Measurements from ENCODE around the gene ALCAM.
A peak's percentile ranks its signal among the peaks of the same experiment; 100 is the strongest.

The ALCAM gene

DNA sequence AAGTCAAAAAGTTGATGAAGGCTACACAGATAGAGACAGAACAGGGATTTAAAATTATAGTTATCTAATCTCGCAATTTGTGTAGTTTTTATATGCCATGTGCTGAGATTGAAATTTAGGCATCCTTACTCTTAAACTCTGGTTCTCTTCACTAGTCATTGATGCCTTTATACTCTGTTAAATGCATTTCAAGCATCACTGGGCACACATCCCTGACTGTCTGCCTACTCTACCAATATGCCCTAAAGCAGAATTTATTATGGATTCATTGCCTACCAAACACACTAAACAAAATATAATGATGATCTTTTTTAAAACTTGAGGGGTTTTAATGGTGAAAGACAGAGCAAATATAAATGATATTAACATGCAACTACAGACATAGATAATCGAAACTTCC, 10.3 kb upstream of the ALCAM start:
- DNase-seq (ENCODE audit: low read depth, low spot score) = no peak

DNA sequence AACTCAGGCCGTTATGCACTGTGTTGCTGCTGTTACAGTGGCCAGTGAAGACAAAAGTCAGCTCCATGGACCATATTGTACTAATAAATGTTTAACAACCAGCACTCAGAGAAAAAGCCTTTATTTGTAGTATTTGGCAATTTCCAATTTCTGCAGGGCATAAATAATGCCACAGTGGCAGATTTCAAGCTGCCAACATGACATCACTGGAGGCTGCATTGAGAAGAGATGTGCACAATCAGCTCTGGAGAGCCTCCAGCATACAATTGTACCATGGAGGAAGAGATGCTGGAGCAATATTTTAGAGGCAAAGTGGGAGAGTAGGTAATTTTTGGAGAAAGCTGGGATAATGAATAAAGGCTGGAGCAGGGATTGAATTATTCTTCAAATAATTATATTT, 9.7 kb upstream of the ALCAM start:
- no peak for DNase-seq (ENCODE audit: low read depth, low spot score)

DNA sequence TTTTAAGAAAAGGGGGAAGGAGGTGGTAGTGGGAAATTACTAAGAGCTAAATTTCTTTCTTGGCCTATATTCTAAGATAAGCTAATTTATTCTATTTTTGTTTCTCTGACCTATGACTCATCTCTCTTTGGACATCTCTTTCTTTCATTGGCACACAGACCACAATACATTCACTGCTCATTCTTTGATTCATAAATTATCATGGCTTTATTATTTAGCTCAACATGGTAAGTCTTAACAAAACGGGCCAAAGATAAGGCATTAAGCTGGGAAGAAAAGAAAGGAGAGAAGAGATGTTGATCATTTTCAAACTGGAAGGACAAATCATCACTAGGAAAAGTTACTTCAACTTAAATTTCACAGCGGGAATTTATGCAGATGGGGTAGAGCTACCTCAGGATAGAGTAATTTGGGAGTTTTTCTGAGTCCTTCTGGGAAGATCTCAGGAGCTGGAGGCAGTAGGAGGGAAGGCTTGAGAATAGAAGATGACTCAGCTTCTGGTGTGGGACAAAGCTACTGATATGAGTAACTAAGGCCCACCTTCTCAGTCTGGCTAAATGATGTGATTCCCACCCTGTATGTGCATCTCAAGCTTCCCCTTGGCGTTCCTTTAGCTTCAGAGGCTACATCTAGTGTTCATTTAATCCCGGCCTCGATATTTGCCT, 7.5 kb upstream of the ALCAM start:
- no peak for DNase-seq (ENCODE audit: low read depth, low spot score)

DNA sequence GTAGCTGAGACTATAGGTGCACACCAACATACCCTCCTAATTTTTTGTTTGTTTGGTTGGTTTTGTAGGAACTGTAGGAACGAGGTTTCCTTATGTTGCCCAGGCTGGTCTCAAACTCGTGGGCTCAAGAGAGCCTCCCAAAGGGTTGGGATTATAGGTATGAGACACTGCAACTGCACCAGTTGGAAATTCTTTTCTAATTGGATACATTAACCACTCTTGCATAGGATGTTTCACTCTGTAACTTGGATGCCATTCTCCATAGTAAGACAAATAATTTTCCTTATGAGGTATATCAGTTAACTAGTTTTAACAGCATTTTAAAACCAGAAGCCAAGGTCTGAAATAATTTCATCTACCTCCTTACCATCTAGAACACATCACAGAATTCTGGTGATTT, 6.7 kb upstream of the ALCAM start:
- no peak for DNase-seq (ENCODE audit: low read depth, low spot score)

GRCh38 chr3:105362021-105362665, 4.6 kb upstream of the ALCAM start:
- DNase-seq (ENCODE audit: low read depth, low spot score) = no peak

DNA sequence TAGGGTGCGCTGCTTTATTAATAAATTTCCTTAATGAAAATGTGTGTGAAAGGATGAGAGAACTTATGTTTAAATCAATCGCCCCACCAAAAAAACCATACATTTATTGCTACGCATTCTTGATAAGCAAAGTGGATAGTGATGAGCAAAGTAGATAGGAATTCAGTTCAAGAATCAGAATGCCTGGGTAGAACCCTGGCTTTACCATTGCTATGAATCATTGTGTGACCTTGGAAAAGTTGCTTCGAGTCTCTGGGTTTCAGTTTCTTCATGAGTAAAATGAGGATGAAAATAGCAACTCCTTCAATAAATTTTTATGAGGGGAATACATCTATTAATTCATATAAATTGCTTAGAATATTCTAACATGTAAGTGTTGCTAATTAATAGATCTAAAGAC, 2.6 kb upstream of the ALCAM start:
- DNase-seq (ENCODE audit: low read depth, low spot score) = no peak

GRCh38 chr3:105365081-105365390, 1.7 kb upstream of the ALCAM start:
- no peak for DNase-seq (ENCODE audit: low read depth, low spot score)

- DNase-seq (ENCODE audit: low read depth, low spot score) = no peak
Measured at GRCh38 chr3:105365391-105366325, 1.1 kb upstream of the ALCAM start.

- no peak for DNase-seq (ENCODE audit: low read depth, low spot score)
Measured at GRCh38 chr3:105367063-105367405, 325 bp downstream of the ALCAM start.

GRCh38 chr3:105367406-105368213, 901 bp downstream of the ALCAM start:
- peak; percentile 34 for DNase-seq (ENCODE audit: low read depth, low spot score)

- peak; percentile 56 for DNase-seq (ENCODE audit: low read depth, low spot score)
Measured at GRCh38 chr3:105368566-105369499, 2.1 kb downstream of the ALCAM start.

GRCh38 chr3:105369500-105370371, 3.0 kb downstream of the ALCAM start:
- DNase-seq (ENCODE audit: low read depth, low spot score) = peak; percentile 13

DNA sequence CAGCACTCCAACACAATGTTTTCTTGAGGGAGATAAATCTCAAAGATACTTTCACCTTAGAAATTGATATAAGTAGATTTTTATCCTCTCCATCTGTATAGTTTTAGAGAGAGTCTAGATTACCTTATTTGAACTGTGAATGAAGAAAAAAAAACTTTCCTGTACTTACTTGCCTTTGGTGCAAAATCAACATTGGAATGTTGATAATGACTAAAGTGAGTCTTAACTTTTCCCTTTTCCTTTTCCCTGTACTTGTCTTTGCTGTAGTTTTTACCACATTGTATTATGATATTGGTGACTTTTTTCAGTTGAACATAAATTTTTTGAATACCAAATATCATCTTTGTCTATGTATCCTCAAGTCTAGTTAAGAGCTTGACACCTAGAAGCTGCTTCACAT, 6.7 kb downstream of the ALCAM start:
- DNase-seq (ENCODE audit: low read depth, low spot score) = no peak

DNA sequence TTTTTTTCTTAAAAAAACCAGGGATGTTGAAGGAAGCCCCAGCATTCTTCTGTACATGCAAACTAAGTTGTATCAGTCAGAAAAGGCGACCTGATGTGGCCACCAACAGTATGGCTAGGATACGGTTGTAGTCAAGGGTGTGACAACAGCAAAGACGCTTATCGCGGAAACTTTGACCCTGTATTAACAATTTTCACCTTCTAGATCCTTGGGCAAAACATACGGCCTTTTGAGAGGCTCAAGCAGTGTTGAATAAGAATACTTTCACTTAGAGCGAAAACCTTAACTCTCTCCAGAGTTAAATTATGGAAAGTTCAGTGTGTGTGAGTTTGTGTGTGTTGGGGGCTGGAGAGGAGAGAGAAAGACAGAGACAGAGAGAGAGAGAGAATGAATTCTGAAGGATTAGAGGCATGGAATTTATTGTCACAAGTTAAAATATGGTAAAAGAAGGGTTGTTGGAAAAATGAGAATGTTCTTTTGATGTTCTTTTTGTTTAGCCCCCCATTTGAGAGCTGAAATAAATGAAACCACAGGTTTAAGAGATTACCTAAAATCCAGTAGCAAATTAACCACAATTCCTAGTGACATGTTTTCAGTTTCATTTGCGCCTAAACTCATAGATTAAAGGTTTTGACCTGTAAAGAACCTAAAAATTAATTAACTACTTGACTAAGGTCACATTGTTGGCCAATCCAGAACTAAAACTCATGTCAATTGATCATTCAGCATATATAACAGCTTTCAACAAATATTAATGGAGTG, 9.2 kb downstream of the ALCAM start:
- no peak for DNase-seq (ENCODE audit: low read depth, low spot score)

DNA sequence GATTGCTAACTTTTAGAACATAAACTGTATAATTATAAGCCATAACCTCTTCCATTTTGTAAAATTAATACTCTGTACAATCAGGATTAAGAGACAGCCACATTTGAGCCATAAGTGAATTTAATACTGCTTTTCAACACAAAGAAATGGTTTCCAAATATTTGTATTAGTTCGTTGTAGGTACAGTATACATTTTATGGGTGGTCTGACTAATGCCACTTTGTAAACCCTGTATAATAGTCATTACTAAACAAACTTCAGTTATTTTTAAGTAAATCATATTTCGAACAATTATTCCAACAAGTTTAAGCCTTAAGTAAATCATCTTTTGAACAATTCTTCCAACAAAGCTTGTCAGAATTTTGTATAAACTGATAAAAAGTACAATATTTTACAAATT, 11.0 kb downstream of the ALCAM start:
- no peak for DNase-seq (ENCODE audit: low read depth, low spot score)

- DNase-seq (ENCODE audit: low read depth, low spot score) = no peak
Measured at GRCh38 chr3:105385179-105385578, 18.5 kb downstream of the ALCAM start.

DNA sequence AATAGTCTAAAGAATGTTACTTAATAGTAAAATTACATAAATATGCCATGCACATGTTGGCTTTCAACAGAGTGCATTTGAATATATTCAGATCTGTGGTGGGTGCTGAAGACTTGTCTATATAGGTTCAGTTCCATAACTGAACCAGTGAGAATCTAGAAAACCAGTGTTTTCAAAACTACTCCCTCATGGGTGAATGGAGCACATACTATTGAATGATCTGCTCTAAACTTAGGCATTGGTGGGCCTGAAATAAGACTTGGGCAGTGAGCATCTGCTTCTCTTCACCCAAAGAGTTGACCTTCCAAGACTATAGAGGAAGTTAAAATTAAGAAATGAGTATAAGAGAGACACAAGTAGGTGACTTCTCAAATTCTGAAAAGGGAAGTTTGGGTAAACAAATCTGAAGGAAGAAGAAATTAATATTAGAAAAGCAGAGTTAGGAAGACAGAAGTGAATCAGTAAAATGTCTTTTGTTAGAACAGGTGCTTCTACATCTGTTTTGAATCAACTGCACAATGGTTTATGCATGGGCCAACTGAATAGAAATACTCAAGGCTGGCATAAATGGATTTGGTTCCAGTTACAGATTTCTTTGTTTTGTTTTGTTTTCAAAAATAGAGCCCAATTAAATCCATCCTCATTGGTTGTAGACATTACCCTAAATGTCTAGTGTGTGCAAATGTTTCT, 19.3 kb downstream of the ALCAM start:
- no peak for DNase-seq (ENCODE audit: low read depth, low spot score)

DNA sequence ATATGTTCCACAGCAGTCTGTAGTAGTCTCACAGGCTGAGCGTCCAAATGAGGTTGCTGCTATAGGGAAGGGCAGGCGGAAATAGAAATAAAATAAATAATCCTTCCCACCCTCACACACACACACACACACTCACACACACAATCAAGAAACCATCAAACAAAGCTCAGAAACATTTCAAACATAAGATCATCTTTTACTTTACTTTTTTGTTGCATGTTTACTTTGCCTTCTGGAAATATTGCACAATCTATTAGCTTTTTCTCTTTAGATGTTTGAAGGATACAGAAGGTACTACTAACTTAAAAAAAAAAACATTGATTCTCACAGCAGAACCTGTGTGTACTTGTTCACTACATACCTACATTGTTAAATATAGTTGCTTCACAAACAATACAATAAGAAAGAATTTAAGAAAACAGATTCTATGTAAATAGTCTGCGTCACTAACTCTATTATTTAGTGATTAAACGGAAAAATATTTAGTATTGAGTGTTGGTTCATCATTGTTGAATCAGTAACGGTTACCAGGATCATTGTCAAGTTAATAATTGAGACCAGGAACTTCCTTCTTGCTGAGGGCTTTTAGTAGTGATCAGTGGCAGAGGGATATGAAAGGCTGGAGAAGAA, 20.5 kb downstream of the ALCAM start:
- DNase-seq (ENCODE audit: low read depth, low spot score) = no peak
